Activated CD4-positive, alpha-beta T cell treated with anti-CD3 and anti-CD28 coated beads for 36 hours (primary cell): Measurements from ENCODE around the gene USP10. TPM values are rescaled to one million over a fixed set of nuclear protein-coding genes. Genes with fewer than 3 reads are reported as not detected.

Experiments used
- ATAC-seq: fragments of 200-7000 bp; cut with Tn5 transposase; one replicate; pipeline ENCODE4 v1.10.0; 2021; ENCODE audit warnings: mild to moderate bottlenecking, moderate library complexity
- CTCF ChIA-PET: fragments of 350-600 bp; sonication (Branson Sonifier 250); formaldehyde crosslinking; loops from one replicate; lab custom pipeline; 2021; ENCODE audit warnings: antibody characterized with exemption; lab: Charles Lee
- POLR2A ChIA-PET: fragments of 350-600 bp; sonication (Branson Sonifier 250); formaldehyde crosslinking; loops from one replicate; lab custom pipeline; 2021; ENCODE audit warnings: antibody characterized with exemption, inconsistent platforms; lab: Charles Lee
- DNase-seq: peaks from one replicate; pipeline ENCODE4 v3.0.0-alpha.2; 2020
- H3K27ac Mint-ChIP-seq: one replicate; pipeline ENCODE4 v1.8.0; 2021; ENCODE audit warnings: mixed read lengths
- H3K27me3 Mint-ChIP-seq: one replicate; pipeline ENCODE4 v1.8.0; 2021; ENCODE audit warnings: mixed read lengths
- H3K36me3 Mint-ChIP-seq: one replicate; pipeline ENCODE4 v1.8.0; 2021; ENCODE audit warnings: low read depth, mixed read lengths
- H3K4me1 Mint-ChIP-seq: one replicate; pipeline ENCODE4 v1.8.0; 2021; ENCODE audit warnings: mixed read lengths
- H3K4me3 Mint-ChIP-seq: one replicate; pipeline ENCODE4 v1.8.0; 2021; ENCODE audit warnings: mild to moderate bottlenecking, moderate library complexity, mixed read lengths
- H3K9me3 Mint-ChIP-seq: one replicate; pipeline ENCODE4 v1.8.0; 2021; ENCODE audit warnings: low read depth, mixed read lengths
- intact Hi-C, 2 experiments: fragments of 100-400 bp; cut with DNase I in 1 of 2; cut with micrococcal nuclease in 1 of 2; formaldehyde crosslinking; loops; one replicate each; pipeline versions ENCODE4 v1.14.2 to v1.15.1; 2022 to 2024; cut with DNase I, micrococcal nuclease
- total RNA-seq, 2 experiments: library from RNA; stranded (reverse); gene quantifications; one replicate each; pipeline ENCODE4 v1.2.3, GENCODE V29; 2021

USP10 gene
- total RNA-seq, 2 experiments from 2014 or later, result 117 to 133 TPM

DNA sequence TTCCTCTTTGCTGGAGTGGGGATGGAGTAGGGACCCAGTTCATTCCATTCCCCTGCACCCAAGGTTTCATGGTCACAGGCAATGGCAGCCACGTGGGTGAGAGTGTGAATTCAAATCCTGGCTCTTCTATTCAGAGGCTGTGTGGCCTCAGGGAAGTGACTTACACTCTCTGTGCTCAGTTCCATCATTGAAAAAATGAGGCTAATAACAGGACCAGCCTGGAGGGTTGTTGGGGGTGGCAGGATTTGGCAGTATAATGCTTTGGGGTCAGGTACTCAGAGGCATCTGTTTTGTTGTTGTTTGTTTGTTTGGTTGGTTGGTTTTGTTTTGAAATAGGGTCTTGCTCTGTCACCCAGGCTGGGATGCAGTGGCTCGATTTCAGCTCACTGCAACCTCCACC lies 117.8 kb downstream of the USP10 start:
- no peaks in the 10 kb centered on the region for H3K36me3 Mint-ChIP-seq
- H3K27ac Mint-ChIP-seq, result no peak overlapping the region
- ATAC-seq (no peak), DNase-seq (no peak)
- ChIA-PET POLR2A (no interaction called here), CTCF (no interaction called here)
- peaks cover 5% of the 10 kb centered on the region for H3K27me3 Mint-ChIP-seq
- no peak overlapping the region for H3K4me3 Mint-ChIP-seq
- H3K4me1 Mint-ChIP-seq, result peaks cover 8% of the 10 kb centered on the region
- intact Hi-C loops, result no loop called here
- H3K9me3 Mint-ChIP-seq, result no peaks in the 10 kb centered on the region

DNA sequence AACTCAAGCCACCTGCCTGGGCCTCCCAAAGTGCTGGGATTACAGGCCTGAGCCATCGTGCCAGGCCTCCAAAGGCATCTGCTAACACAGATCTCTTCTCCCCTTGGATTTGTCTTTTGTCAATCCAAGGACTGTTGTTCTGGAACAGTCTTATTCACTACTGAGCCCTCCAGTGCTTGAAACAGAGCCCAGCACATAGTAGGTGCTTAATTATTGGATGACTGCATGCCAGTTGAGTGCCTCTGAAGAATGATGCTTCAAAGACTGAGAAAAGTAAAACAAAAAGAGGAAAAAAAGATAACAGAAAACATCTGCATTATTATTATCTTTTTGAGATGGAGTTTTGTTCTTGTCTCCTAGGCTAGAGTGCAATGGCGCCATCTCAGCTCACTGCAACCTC lies 118.3 kb downstream of the USP10 start:
- Mint-ChIP-seq H3K4me3 (no peak overlapping the region), H3K27me3 (peaks cover 8% of the 10 kb centered on the region), H3K9me3 (no peaks in the 10 kb centered on the region)

DNA sequence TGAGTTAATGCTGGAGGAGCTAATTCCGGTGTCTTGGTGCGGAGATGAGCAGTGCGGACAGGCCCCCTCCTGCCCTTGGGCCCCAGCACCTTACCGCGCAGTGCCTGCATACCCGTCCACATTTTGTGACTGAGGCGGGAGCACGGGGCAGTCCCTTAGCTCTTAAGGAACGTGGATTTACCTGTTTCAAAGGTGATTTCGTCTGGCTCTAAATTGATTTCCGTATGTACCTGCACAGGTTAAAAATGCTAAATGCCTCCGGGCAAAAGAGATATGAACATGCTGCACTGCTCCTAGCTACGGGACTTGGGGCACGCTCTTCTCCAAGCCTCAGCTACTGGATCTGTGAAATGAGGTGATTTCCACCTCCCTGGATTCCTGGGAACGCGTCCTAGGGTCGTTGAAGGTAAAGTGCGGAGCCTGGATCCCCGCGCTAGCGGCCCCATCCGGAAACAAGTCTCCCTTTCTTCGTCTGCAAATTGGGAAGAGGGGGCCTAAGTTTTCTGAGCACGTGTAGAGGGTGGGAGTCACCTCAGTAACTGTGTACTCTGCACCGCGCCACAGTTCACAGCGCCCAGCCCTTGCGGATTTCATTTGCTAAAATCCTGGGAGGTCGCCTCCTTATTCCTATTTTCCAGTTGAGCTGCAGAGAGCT lies 119.3 kb downstream of the USP10 start:
- no peak overlapping the region for H3K4me3 Mint-ChIP-seq
- ATAC-seq (no peak), DNase-seq (no peak)
- H3K36me3 Mint-ChIP-seq, result no peaks in the 10 kb centered on the region
- CTCF ChIA-PET, result interaction anchor here (0.5 to 1.1 kb wide), 4 partner anchors 11 to 304 kb away, joined by 3 to 5 read pairs (median 4); no protein-coding TSS in a partner anchor
- H3K9me3 Mint-ChIP-seq, result no peaks in the 10 kb centered on the region
- intact Hi-C loops, result loop anchor here in 1 of 2 experiments (1.0 kb wide), 1 partner anchor 315 kb away; the partner anchor contains the start of gene MEAK7
- H3K27ac Mint-ChIP-seq, result no peak overlapping the region
- POLR2A ChIA-PET, result interaction anchor here (1.2 kb wide), 1 partner anchor 19 kb away, joined by 6 read pairs; no protein-coding TSS in a partner anchor
- H3K4me1 Mint-ChIP-seq, result peaks cover 8% of the 10 kb centered on the region
- peaks cover 9% of the 10 kb centered on the region for H3K27me3 Mint-ChIP-seq

More for the DNA sequence above, 118.3 kb downstream of the USP10 start:
- H3K36me3 Mint-ChIP-seq, result no peaks in the 10 kb centered on the region
- ATAC-seq (no peak), DNase-seq (no peak)
- intact Hi-C loops, result no loop called here
- ChIA-PET POLR2A (no interaction called here), CTCF (interaction anchor here (1.1 kb wide), 1 partner anchor 153 kb away, joined by 3 read pairs; no protein-coding TSS in a partner anchor)
- no peak overlapping the region for H3K27ac Mint-ChIP-seq
- H3K4me1 Mint-ChIP-seq, result peaks cover 8% of the 10 kb centered on the region

DNA sequence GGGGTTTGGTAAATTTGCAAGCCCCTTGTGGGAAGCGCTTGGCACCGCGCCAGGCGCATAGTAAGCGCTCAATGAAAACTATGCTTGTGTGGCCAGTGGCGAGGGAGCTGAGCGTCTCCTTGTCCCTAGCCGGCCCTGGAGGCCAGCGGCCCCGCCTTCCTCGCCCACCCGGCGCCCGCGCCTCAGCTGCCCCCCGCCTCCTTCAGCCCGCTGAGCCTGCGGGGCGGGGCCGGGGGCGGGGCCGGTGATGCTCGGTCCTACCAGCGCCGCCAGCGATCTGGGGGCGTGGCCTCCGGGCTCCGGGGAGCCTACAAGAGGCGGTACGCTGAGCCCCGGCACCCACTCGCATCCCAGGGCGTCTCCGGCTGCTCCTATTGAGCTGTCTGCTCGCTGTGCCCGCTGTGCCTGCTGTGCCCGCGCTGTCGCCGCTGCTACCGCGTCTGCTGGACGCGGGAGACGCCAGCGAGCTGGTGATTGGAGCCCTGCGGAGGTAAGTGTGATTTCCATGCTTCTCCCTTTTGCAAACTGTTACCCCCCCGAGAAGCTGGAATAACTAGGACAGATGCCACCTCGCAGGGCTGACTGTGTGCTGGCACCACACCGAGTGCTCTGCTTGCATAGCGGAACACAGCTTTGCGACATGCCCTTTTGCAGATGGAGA lies 120.0 kb downstream of the USP10 start, which contains the start of gene CRISPLD2:
Gene CRISPLD2 (plus strand): TSS at position 342 of the 661 bp plus-strand sequence. CDS start 18,511 bp downstream, outside the sequence.
- peak within 1 kb of the TSS; percentile 58 for H3K4me3 Mint-ChIP-seq
- intact Hi-C loops, result loop anchor here in 1 of 2 experiments (1.0 to 5.0 kb wide), 2 partner anchors 153 to 315 kb away; partner anchors contain the start of gene MEAK7
- ATAC-seq, result peak; percentile 100
- peaks cover 13% of the 10 kb centered on the region for H3K27me3 Mint-ChIP-seq
- no peak within 1 kb of the TSS for H3K27ac Mint-ChIP-seq
- H3K4me1 Mint-ChIP-seq, result peaks cover 8% of the 10 kb centered on the region
- ChIA-PET CTCF (interaction anchor here (0.5 to 1.1 kb wide), 5 partner anchors 10 to 305 kb away, joined by 3 to 5 read pairs (median 4); no protein-coding TSS in a partner anchor), POLR2A (interaction anchor here (0.6 to 1.2 kb wide), 2 partner anchors 18 to 703 kb away, joined by 3 to 6 read pairs; no protein-coding TSS in a partner anchor)
- DNase-seq, result peak; percentile 93
- H3K36me3 Mint-ChIP-seq, result no peaks in the 10 kb centered on the region
- H3K9me3 Mint-ChIP-seq, result no peaks in the 10 kb centered on the region

DNA sequence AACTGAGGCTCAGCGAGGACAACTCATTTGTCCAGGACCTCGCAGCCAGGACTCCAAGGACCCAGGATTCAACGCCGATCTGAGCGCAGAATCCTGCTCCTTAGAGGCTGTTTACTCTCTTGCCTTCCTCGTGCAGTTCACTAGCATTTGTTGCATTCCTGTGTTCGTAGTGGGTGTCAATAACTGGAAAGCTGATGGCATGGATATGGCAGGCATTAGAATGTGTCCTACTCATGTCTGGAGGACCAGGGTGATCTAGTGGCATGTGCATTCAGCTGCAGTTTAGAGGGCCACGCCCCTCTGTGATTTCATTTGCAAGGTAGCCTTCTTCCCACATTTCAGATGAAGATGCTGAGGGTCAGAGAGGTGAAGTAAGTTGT lies 120.5 kb downstream of the USP10 start:
- H3K4me3 Mint-ChIP-seq, result peak overlapping the region; percentile 58
- DNase-seq (no peak), ATAC-seq (no peak)
- H3K4me1 Mint-ChIP-seq, result peaks cover 8% of the 10 kb centered on the region
- no peaks in the 10 kb centered on the region for H3K36me3 Mint-ChIP-seq
- CTCF ChIA-PET, result interaction anchor here (0.6 to 0.7 kb wide), 3 partner anchors 41 to 149 kb away, joined by 3 to 4 read pairs (median 3); no protein-coding TSS in a partner anchor
- H3K9me3 Mint-ChIP-seq, result no peaks in the 10 kb centered on the region
- no peak overlapping the region for H3K27ac Mint-ChIP-seq
- POLR2A ChIA-PET, result interaction anchor here (0.6 to 1.2 kb wide), 2 partner anchors 18 to 703 kb away, joined by 3 to 6 read pairs; no protein-coding TSS in a partner anchor
- peaks cover 16% of the 10 kb centered on the region for H3K27me3 Mint-ChIP-seq
- intact Hi-C loops, result loop anchor here in 1 of 2 experiments (5.0 kb wide), 1 partner anchor 152 kb away; no protein-coding TSS in a partner anchor

DNA sequence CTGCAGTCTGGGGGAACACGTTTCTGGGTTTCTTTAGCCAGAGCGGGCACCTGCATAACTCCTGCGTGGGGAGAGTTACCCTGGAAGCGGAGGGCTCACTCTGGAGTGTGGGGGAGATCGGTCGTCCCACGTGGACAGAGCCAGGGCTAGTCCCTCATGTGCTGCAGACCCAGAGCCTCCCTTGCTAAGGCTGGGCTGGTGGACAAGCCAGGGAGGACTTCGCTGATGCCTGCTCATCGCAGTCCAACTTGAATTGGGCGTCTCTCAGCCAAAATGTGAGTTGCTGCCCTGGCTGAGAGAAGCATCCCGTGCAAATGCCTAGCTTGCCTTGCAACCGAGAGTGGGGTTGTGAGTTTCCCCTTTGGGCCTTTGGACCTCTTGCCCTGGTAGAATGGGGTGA lies 121.0 kb downstream of the USP10 start:
- Mint-ChIP-seq H3K9me3 (no peaks in the 10 kb centered on the region), H3K27ac (no peak overlapping the region), H3K4me1 (peaks cover 8% of the 10 kb centered on the region), H3K4me3 (no peak overlapping the region), H3K27me3 (peaks cover 16% of the 10 kb centered on the region), H3K36me3 (no peaks in the 10 kb centered on the region)
- no peak for DNase-seq
- ChIA-PET CTCF (no interaction called here), POLR2A (no interaction called here)
- no peak for ATAC-seq
- intact Hi-C loops, result loop anchor here in 1 of 2 experiments (5.0 kb wide), 1 partner anchor 152 kb away; no protein-coding TSS in a partner anchor

DNA sequence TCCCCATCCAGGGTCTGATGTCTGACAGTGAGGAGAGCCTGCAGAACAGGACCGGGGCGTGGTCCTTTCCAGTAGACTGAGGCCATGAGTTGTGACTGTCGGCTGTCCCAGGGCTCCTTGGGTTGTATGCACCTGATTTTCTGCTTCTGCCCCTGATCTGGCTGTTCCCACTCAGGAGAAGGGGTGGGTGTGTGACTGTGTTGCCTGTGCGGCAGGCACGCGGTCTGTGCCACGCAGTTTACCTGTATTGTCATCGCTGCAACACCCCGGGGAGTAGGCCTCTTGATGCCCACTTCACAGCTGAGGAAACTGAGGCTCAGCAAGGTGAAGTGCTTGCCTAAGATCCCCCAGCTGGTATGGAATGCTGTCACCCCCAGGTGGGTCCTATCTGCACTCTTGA lies 121.4 kb downstream of the USP10 start:
- ChIA-PET POLR2A (interaction anchor here (0.6 kb wide), 1 partner anchor 65 kb away, joined by 10 read pairs; no protein-coding TSS in a partner anchor), CTCF (interaction anchor here (0.6 kb wide), 1 partner anchor 795 kb away, joined by 4 read pairs; no protein-coding TSS in a partner anchor)
- Mint-ChIP-seq H3K9me3 (no peaks in the 10 kb centered on the region), H3K36me3 (no peaks in the 10 kb centered on the region), H3K4me3 (no peak overlapping the region), H3K27me3 (peaks cover 16% of the 10 kb centered on the region), H3K4me1 (peaks cover 8% of the 10 kb centered on the region), H3K27ac (no peak overlapping the region)
- intact Hi-C loops, result loop anchor here in 1 of 2 experiments (5.0 kb wide), 1 partner anchor 151 kb away; no protein-coding TSS in a partner anchor
- ATAC-seq (no peak), DNase-seq (no peak)

DNA sequence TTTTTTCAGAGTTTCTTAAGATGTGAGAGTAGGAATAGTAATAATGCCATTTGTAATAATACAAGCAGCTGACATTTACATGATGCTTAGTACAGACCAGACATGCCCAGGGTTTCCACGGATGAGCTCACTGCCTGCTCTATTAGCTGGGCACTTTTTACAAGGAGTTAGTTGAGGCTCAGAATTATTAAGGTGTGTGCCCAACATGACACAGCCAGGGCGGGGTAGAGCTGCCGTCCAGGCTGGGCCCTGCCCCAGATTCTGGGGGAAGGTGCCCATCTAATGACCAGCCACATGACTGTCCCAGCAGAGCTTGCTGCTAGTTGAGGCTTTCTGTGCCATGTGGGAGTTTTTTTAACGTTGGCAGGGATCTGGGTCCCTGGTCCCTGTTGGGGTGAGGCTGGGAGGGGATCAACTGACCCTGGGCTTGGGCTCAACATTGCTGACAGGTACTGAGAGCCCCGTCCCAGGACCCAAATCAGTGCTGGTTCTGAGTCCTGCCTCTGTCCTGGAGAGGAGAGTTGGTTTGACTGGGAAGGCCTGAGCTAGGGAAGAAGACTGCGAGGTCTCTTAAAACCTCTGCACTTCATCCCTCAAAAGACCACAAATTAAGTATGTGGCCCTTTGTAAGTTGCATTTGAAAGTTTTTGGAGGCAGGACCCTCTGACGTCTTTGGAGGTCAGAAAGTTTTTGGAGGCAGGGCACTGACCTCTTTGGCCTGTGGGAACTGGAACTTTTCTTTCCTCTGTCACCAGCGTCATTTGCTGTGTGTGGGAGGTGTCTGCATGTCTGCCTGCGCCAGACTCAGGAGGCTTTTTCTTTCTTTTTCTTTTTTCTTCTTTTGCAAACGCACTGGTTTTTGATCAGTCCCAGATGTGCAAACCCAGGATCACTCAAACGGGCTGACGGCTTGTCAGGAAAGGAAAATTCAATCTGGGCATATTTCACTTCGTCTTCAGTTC lies 122.2 kb downstream of the USP10 start:
- Mint-ChIP-seq H3K27ac (no peak overlapping the region), H3K4me1 (peaks cover 8% of the 10 kb centered on the region), H3K27me3 (peaks cover 16% of the 10 kb centered on the region), H3K4me3 (no peak overlapping the region), H3K36me3 (no peaks in the 10 kb centered on the region), H3K9me3 (no peaks in the 10 kb centered on the region)
- intact Hi-C loops, result loop anchor here in 1 of 2 experiments (5.0 kb wide), 1 partner anchor 150 kb away; no protein-coding TSS in a partner anchor
- no peak for DNase-seq
- ChIA-PET CTCF (interaction anchor here (0.6 kb wide), 1 partner anchor 794 kb away, joined by 4 read pairs; no protein-coding TSS in a partner anchor), POLR2A (interaction anchor here (0.6 kb wide), 1 partner anchor 66 kb away, joined by 10 read pairs; no protein-coding TSS in a partner anchor)
- no peak for ATAC-seq

DNA sequence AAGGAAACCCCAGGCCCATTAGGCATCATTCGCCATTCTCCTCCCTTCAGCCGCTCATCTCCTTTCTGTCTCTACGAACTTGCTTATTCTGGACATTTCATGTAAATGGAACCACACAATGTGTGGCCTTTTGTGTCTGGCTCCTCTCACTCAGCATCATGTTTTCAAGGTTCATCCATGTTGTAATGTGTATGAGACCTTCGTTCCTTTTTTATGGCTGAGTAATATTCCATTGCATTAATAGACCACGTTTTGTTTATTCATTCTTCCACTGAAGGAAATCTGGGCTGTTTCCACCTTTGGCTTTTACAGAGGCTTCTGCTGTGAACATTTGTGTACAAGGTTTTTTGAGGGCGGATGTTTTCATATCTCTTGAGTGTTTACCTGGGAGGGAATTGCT lies 123.2 kb downstream of the USP10 start:
- Mint-ChIP-seq H3K36me3 (no peaks in the 10 kb centered on the region), H3K4me3 (no peak overlapping the region), H3K27me3 (peaks cover 16% of the 10 kb centered on the region), H3K4me1 (peaks cover 8% of the 10 kb centered on the region), H3K9me3 (no peaks in the 10 kb centered on the region), H3K27ac (no peak overlapping the region)
- DNase-seq (no peak), ATAC-seq (no peak)
- POLR2A ChIA-PET, result no interaction called here
- intact Hi-C loops, result loop anchor here in 1 of 2 experiments (5.0 kb wide), 1 partner anchor 149 kb away; no protein-coding TSS in a partner anchor
- CTCF ChIA-PET, result no interaction called here

DNA sequence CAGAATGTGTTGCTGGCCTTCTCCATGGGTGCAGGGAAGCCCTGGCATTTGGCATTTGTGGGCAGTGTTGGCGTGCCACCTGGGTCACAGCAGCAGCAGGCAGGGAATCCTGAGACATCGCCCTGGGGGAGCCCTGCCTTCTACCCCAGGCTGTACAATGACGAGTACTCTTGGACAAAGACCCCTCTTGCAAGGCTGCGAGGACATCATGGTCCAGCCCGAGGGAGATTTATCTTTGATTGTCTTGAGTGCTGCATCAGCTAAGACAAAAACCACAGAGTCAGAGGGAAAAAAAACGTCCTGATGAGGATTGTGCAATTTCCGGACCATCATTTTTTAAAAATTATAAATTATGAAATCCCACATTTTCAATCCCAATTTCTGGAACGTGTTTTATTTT lies 123.7 kb downstream of the USP10 start:
- no peaks in the 10 kb centered on the region for H3K9me3 Mint-ChIP-seq
- ChIA-PET POLR2A (no interaction called here), CTCF (no interaction called here)
- DNase-seq, result no peak
- peaks cover 16% of the 10 kb centered on the region for H3K27me3 Mint-ChIP-seq
- H3K36me3 Mint-ChIP-seq, result no peaks in the 10 kb centered on the region
- H3K4me3 Mint-ChIP-seq, result no peak overlapping the region
- no peak overlapping the region for H3K27ac Mint-ChIP-seq
- H3K4me1 Mint-ChIP-seq, result peaks cover 8% of the 10 kb centered on the region
- ATAC-seq, result no peak
- intact Hi-C loops, result loop anchor here in 1 of 2 experiments (5.0 kb wide), 1 partner anchor 149 kb away; no protein-coding TSS in a partner anchor
